B cell (primary cell): ENCODE measurements around the gene RBMS3. TPM values are rescaled to one million over a fixed set of nuclear protein-coding genes. Genes with fewer than 3 reads are reported as not detected.

Experiments used
- ATAC-seq: fragments of 200-7000 bp; cut with Tn5 transposase; one replicate; pipeline ENCODE4 v1.10.0; 2021; ENCODE audit warnings: low read depth, mild to moderate bottlenecking, moderate number of reproducible peaks, moderate library complexity
- CTCF ChIA-PET: fragments of 350-600 bp; sonication (Branson Sonifier 250); formaldehyde crosslinking; loops from one replicate; lab custom pipeline; 2021; ENCODE audit warnings: antibody characterized with exemption, inconsistent platforms; lab: Charles Lee
- POLR2A ChIA-PET: fragments of 350-600 bp; sonication (Branson Sonifier 250); formaldehyde crosslinking; loops from one replicate; lab custom pipeline; 2021; ENCODE audit warnings: antibody characterized with exemption; lab: Charles Lee
- DNase-seq: peaks from one replicate; pipeline ENCODE4 v3.0.0; 2013
- H2AFZ ChIP-seq: 2 replicates; pipeline ENCODE4 v1.6.1; 2012; ENCODE audit warnings: mild to moderate bottlenecking, low read depth, low read length; ENCODE audit not compliant: insufficient read depth, poor library complexity, severe bottlenecking
- H3K27ac ChIP-seq, 2 donors: 1 replicate in 1 of 2; 2 replicates in 1 of 2; pipeline ENCODE4 v1.5.1; 2012 to 2013; ENCODE audit warnings: low read length in 2 of 2, mild to moderate bottlenecking in 2 of 2, moderate library complexity in 1 of 2
- H3K27me3 ChIP-seq, 4 experiments: fragments of 200-600 bp in 1 of 4; sonication (generic) in 1 of 4; replicated peaks in 1 of 4; 1 replicate in 2 of 4; 2 replicates in 2 of 4; pipeline versions ENCODE4 v1.6.1 to v1.7.0; 2013 to 2016; ENCODE audit warnings: low read length in 3 of 4, mild to moderate bottlenecking in 2 of 4, mixed read lengths in 1 of 4, moderate library complexity in 1 of 4; ENCODE audit not compliant: insufficient read depth in 4 of 4, control insufficient read depth in 3 of 4; ENCODE audit errors: control extremely low read depth in 1 of 4
- H3K36me3 ChIP-seq, 2 experiments: replicated peaks in 1 of 2; 1 replicate in 1 of 2; 2 replicates in 1 of 2; pipeline versions ENCODE4 v1.6.1 to v1.7.1; 2013; ENCODE audit warnings: low read length in 1 of 2; ENCODE audit not compliant: insufficient read depth in 2 of 2, control insufficient read depth in 1 of 2; ENCODE audit errors: control extremely low read depth in 1 of 2, extremely low read depth in 1 of 2
- H3K4me1 ChIP-seq, 2 donors: fragments of 200-600 bp in 1 of 2; sonication (generic) in 1 of 2; 1 replicate in 1 of 2; 2 replicates in 1 of 2; pipeline versions ENCODE4 v1.5.1 to v1.6.1; 2013 to 2017; ENCODE audit warnings: low read length in 2 of 2; ENCODE audit not compliant: control insufficient read depth in 2 of 2, insufficient read depth in 2 of 2
- H3K4me2 ChIP-seq: replicated peaks from 2 replicates; pipeline ENCODE3; 2012; ENCODE audit warnings: mild to moderate bottlenecking, low read depth, low read length; ENCODE audit not compliant: poor library complexity, severe bottlenecking
- H3K4me3 ChIP-seq, 5 experiments: fragments of 200-600 bp in 1 of 5; sonication (generic) in 1 of 5; 1 replicate in 3 of 5; 2 replicates in 2 of 5; pipeline versions ENCODE4 v1.5.1 to v1.7.0; 2011 to 2016; ENCODE audit warnings: low read length in 4 of 5, mild to moderate bottlenecking in 4 of 5, low read depth in 2 of 5, control low read depth in 1 of 5, moderate library complexity in 1 of 5; ENCODE audit not compliant: insufficient read depth in 1 of 5; ENCODE audit errors: control extremely low read depth in 1 of 5, extremely low read depth in 1 of 5
- H3K79me2 ChIP-seq: fragments of 200-600 bp; sonication (generic); one replicate; pipeline ENCODE4 v1.6.0; 2016; ENCODE audit warnings: low read length; ENCODE audit not compliant: control insufficient read depth, insufficient read depth
- H3K9ac ChIP-seq: fragments of 200-600 bp; sonication (generic); 2 replicates; pipeline ENCODE4 v1.6.1; 2017; ENCODE audit warnings: mild to moderate bottlenecking, low read length, moderate library complexity
- H3K9me3 ChIP-seq, 3 donors: one replicate each; pipeline versions ENCODE4 v1.6.1 to v1.7.1; 2013; ENCODE audit warnings: low read length in 2 of 3; ENCODE audit not compliant: control insufficient read depth in 2 of 3, insufficient read depth in 1 of 3; ENCODE audit errors: control extremely low read depth in 1 of 3
- H4K20me1 ChIP-seq: 2 replicates; pipeline ENCODE4 v1.6.0; 2012; ENCODE audit warnings: mild to moderate bottlenecking, low read length; ENCODE audit not compliant: insufficient read depth, control insufficient read depth, poor library complexity, severe bottlenecking
- H3K27ac Mint-ChIP-seq: one replicate; pipeline ENCODE4 v1.8.0; 2021; ENCODE audit warnings: mixed read lengths
- H3K27me3 Mint-ChIP-seq: one replicate; pipeline ENCODE4 v1.8.0; 2021; ENCODE audit warnings: mixed read lengths
- H3K4me1 Mint-ChIP-seq: one replicate; pipeline ENCODE4 v1.8.0; 2021; ENCODE audit warnings: mixed read lengths
- H3K4me3 Mint-ChIP-seq: one replicate; pipeline ENCODE4 v1.8.0; 2021; ENCODE audit warnings: mixed read lengths
- H3K9me3 Mint-ChIP-seq: one replicate; pipeline ENCODE4 v1.8.0; 2022; ENCODE audit warnings: mixed read lengths; ENCODE audit not compliant: insufficient read depth
- CTCF ChIP-seq: fragments of 200-600 bp; IDR thresholded peaks from one replicate; pipeline ENCODE4 v1.8.0; 2022; ENCODE audit warnings: antibody characterized with exemption, mild to moderate bottlenecking
- EZH2 ChIP-seq: IDR thresholded peaks from 2 replicates; pipeline ENCODE4 v1.6.1; 2012; ENCODE audit warnings: borderline replicate concordance, low read depth, mild to moderate bottlenecking, moderate library complexity, low read length; ENCODE audit not compliant: insufficient read depth, poor library complexity, severe bottlenecking
- WGBS: methylation state at CpG from one replicate; pipeline ENCODE4 v1.1.5; 2013; ENCODE audit warnings: missing lambda C conversion rate; ENCODE audit not compliant: insufficient coverage; 5-methylcytosine and 5-hydroxymethylcytosine counted together
- intact Hi-C: fragments of 100-400 bp; cut with micrococcal nuclease; formaldehyde crosslinking; loops from one replicate; pipeline ENCODE4 v1.10.0; 2022
- polyA plus RNA-seq: library from polyadenylated mRNA; depleted of rRNA; stranded (reverse); fragments of >200 nt; gene quantifications from 2 replicates; pipeline ENCODE4 v1.2.3, GENCODE V29; 2012
- total RNA-seq, 2 donors: library from RNA; stranded (reverse); fragments of 120-200 nt in 1 of 2; gene quantifications; 1 replicate in 1 of 2; 2 replicates in 1 of 2; pipeline versions ENCODE4 v1.2.3 to v1.2.4, GENCODE V29; 2013 to 2022

Gene RBMS3
- total and polyA plus RNA-seq, 2 donors (not counting 1 experiment from before 2014, with no cell fraction given): not detected

GRCh38 chr3:29587340-29587739 is 306.5 kb downstream of the RBMS3 start:
- H3K4me1 ChIP-seq: no peaks in the 10 kb centered on the region
- no peak overlapping the region for H3K27ac ChIP-seq
- intact Hi-C loops: no loop called here
- H4K20me1 ChIP-seq: no peaks in the 10 kb centered on the region
- H3K4me3 Mint-ChIP-seq: no peak overlapping the region
- no peaks in the 10 kb centered on the region for H3K4me1 Mint-ChIP-seq
- peaks cover 0 to 1% (median 0%) of the 10 kb centered on the region in 3 donors for H3K9me3 ChIP-seq
- H3K27me3 Mint-ChIP-seq: no peaks in the 10 kb centered on the region
- H3K4me2 ChIP-seq: no peak overlapping the region
- WGBS: 100% methylated on average over 1 of the region's 2 CpGs
- H3K27me3 ChIP-seq: no peaks in the 10 kb centered on the region
- POLR2A ChIA-PET: no interaction called here
- peaks cover 4% of the 10 kb centered on the region for H3K9me3 Mint-ChIP-seq
- no peak overlapping the region for H3K9ac ChIP-seq
- TF ChIP-seq EZH2: no peak
- no peak for TF ChIP-seq CTCF
- no peak for DNase-seq
- CTCF ChIA-PET: no interaction called here
- H3K27ac Mint-ChIP-seq: no peak overlapping the region
- H2AFZ ChIP-seq: no peak overlapping the region
- H3K36me3 ChIP-seq: no peaks in the 10 kb centered on the region
- H3K4me3 ChIP-seq: no peak overlapping the region
- no peak for ATAC-seq
- H3K79me2 ChIP-seq: no peaks in the 10 kb centered on the region

- Histone ChIP-seq H4K20me1 (no peaks in the 10 kb centered on the region), H3K4me2 (no peak overlapping the region), H3K36me3 (no peaks in the 10 kb centered on the region), H3K27ac (no peak overlapping the region), H3K4me1 (no peaks in the 10 kb centered on the region), H3K79me2 (no peaks in the 10 kb centered on the region), H3K9me3 (no peaks in the 10 kb centered on the region), H3K9ac (no peak overlapping the region), H2AFZ (no peak overlapping the region), H3K4me3 (no peak overlapping the region), H3K27me3 (no peaks in the 10 kb centered on the region)
- POLR2A ChIA-PET: no interaction called here
- WGBS: no CpG with 5 or more reads among the region's 1 CpG
- ATAC-seq (no peak), DNase-seq (no peak)
- CTCF ChIA-PET: no interaction called here
- no peak for TF ChIP-seq EZH2
- TF ChIP-seq CTCF: no peak
- H3K4me1 Mint-ChIP-seq: no peaks in the 10 kb centered on the region
- no peak overlapping the region for H3K4me3 Mint-ChIP-seq
- no peak overlapping the region for H3K27ac Mint-ChIP-seq
- H3K27me3 Mint-ChIP-seq: no peaks in the 10 kb centered on the region
- peaks cover 4% of the 10 kb centered on the region for H3K9me3 Mint-ChIP-seq
- intact Hi-C loops: no loop called here
Measured at GRCh38 chr3:29590012-29590411, 309.1 kb downstream of the RBMS3 start.
